GM21528 (cell line): Measurements from ENCODE around the gene CLMP.

Source experiments
- ATAC-seq: cut with Tn5 transposase; IDR thresholded peaks from one replicate; pipeline ENCODE4 v1.9.1; 2021; ENCODE audit warnings: mild to moderate bottlenecking, moderate library complexity; ENCODE audit not compliant: unreplicated experiment, low FRiP score

The CLMP gene

DNA sequence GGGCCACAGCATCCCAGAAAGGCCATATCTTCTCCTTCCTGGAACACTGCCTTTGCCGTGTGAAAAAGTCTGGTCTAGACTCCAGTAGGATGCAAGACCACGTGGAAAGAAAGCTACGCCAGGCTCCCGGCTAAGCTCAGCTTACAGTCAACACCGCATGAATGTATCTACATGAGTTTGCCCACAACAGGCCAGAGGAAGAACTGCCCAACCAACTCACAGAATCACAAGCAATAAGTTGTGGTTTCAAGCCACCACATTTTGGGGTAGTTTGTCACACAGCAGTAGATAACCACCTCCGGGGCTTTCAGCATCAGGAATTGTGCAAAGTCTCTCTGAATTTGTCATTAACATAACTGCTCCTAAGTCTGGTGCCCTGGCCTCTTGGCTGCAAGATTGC, 160.5 kb downstream of the CLMP start:
- no peak for ATAC-seq

DNA sequence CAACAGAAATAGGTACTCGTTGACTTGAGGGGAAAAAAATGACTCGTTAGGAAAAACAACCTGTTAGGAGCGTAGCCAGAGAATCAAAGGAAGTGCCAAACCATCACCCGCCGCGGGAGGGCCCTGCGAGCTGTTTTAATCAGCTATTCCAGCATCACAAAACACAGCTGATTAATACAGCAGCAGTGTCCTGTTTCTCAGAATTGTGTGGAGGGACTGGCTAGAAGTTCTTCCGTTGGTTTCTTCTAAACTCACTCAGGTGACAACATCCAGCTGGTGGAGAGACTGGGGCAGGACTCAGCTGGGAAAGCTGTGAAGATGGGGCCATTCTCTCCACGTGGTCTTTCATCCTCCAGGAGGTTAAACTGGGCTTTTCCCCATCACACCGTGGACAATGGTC, 161.2 kb downstream of the CLMP start:
- ATAC-seq: no peak

DNA sequence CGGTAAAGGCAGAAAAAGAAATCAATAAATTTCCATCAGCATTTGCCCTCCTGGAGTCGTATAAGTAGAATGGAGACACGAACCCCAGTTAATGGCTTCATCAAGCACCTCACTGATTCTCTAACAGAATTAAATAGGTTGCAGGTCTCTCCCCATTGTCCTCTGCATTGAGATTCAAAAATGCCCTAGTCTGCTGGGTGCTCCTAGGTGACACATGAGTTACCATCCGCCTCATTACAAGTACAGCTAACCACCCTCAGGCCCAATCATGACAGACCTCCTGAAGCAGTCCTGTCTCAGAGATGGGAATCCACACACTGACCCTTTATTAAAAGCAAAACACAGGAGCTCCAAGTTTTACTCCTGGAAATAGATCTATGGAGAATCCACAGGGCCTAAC, 164.5 kb downstream of the CLMP start:
- ATAC-seq: no peak

DNA sequence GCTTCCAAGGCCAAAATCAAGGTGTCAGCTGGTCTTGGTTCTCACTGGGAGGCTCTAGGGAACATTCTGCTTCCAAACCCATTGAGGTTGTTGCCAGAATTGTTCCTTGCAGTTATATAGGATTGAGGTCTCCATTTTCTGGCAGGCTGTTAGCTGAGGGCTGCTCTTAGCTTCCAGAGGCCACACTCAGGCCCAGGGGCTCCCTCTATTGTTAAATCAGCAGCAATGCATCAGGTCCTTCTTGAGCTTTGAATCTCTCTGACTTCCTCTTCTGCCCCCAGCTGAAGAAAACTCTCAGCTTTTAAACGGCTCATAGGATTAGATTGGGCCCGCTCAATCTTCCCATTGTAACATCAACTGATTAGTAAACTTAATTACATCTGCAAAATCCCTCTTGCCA, 174.1 kb downstream of the CLMP start:
- ATAC-seq: peak; percentile 61
